Measurements from ENCODE around the gene PBX1. TPM values are rescaled to one million over a fixed set of nuclear protein-coding genes. Genes with fewer than 3 reads are reported as not detected.

The PBX1 gene
- total RNA-seq, 2 donors from 2014 or later, result 50.2 to 60.4 TPM

DNA sequence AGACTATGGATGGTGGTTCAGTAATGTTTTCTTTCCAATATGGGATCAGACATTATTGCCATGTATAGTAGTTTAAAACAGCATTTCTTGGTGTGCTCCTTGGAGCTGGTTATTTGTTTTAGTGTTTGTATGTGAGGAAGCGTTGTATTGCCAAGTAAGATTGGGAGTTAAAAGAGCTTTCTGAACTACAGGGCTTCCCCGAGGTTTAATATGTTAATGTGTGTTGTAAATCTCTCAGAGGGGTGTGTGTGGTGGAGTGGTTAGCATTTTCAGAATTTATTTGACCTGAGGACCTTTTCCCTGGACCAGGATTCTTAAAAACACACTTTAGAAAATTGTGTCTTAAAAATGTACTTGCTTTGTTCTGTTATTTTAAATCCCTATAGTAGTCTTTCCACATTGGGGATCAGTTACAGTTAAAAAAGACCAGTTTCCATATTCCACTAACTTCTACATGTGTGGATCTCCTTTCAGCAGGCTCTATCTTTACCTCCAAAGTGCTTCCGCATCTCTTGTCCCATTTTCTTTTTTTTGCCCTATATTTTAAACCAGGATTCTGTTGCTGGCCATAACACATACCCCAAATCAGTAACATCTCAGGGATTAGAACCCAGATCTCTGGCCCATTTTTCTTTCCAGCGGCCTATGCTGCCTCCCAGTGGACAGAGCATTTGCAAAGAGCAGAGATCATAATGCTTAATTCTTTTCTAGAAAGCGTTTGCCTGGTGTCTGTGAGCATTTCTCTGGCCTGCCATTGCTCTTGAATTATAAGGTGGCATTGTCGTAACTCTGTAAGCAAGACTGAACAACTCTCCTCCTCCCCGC lies 58.6 kb downstream of the PBX1 start:
- 48% methylated on average over 7 of the region's 7 CpGs for WGBS
- no peaks in the 10 kb centered on the region for H3K27me3 ChIP-seq (replicated peaks; ENCODE audit: insufficient read depth)
- H3K36me3 ChIP-seq, result no peaks in the 10 kb centered on the region
- intact Hi-C loops (cut with DNase I), result loop anchor here (5.0 to 10.0 kb wide), 3 partner anchors 40 to 297 kb away; no protein-coding TSS in a partner anchor
- TF ChIP-seq POLR2AphosphoS5 (IDR thresholded peaks at IDR 0.05) (peak; percentile 8), POLR2A (IDR thresholded peaks at IDR 0.05) (no peak)
- TF ChIP-seq, protein P1, sequence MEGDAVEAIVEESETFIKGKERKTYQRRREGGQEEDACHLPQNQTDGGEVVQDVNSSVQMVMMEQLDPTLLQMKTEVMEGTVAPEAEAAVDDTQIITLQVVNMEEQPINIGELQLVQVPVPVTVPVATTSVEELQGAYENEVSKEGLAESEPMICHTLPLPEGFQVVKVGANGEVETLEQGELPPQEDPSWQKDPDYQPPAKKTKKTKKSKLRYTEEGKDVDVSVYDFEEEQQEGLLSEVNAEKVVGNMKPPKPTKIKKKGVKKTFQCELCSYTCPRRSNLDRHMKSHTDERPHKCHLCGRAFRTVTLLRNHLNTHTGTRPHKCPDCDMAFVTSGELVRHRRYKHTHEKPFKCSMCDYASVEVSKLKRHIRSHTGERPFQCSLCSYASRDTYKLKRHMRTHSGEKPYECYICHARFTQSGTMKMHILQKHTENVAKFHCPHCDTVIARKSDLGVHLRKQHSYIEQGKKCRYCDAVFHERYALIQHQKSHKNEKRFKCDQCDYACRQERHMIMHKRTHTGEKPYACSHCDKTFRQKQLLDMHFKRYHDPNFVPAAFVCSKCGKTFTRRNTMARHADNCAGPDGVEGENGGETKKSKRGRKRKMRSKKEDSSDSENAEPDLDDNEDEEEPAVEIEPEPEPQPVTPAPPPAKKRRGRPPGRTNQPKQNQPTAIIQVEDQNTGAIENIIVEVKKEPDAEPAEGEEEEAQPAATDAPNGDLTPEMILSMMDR (IDR thresholded peaks at IDR 0.05), result peak in 3 of 4 experiments; percentile 43 to 54 (median 53)
- H3K4me1 ChIP-seq (replicated peaks), result no peaks in the 10 kb centered on the region
- H3K4me3 ChIP-seq, result no peak overlapping the region
- H3K27ac ChIP-seq, result peak overlapping the region; percentile 24 to 31
- DNase-seq (ENCODE audit: low spot score), result no peak
- no peaks in the 10 kb centered on the region for H3K9me3 ChIP-seq

DNA sequence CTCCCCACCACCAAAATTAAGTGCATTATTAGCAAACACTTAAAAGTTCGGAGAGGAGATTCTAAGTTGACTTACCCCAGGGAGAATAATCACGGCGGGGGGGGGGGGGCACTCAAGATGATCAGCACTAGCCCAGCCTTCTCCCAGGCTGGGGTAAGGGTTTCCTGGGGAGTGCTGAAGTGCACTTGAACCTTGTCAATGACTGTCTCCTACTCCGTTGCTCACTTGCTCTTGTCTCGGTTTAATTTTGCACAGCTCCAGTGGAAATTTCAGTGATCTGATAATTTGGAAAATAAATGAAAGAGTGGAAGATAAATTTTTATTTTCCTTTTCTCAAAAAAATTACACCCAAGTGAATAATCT lies 59.2 kb downstream of the PBX1 start:
- DNase-seq (ENCODE audit: low spot score), result no peak
- 47% methylated on average over 4 of the region's 5 CpGs for WGBS
- TF ChIP-seq POLR2A (IDR thresholded peaks at IDR 0.05) (no peak), POLR2AphosphoS5 (IDR thresholded peaks at IDR 0.05) (no peak)
- TF ChIP-seq, protein P1 (IDR thresholded peaks at IDR 0.05), result no peak
- intact Hi-C loops (cut with DNase I), result loop anchor here (5.0 to 10.0 kb wide), 3 partner anchors 41 to 297 kb away; no protein-coding TSS in a partner anchor
- H3K4me3 ChIP-seq, result no peak overlapping the region
- H3K36me3 ChIP-seq, result no peaks in the 10 kb centered on the region
- H3K9me3 ChIP-seq, result no peaks in the 10 kb centered on the region
- no peak overlapping the region for H3K27ac ChIP-seq
- no peaks in the 10 kb centered on the region for H3K4me1 ChIP-seq (replicated peaks)
- no peaks in the 10 kb centered on the region for H3K27me3 ChIP-seq (replicated peaks; ENCODE audit: insufficient read depth)

GRCh38 chr1:164619006-164619784 lies 60.2 kb downstream of the PBX1 start:
- TF ChIP-seq, protein P1 (IDR thresholded peaks at IDR 0.05), result no peak
- TF ChIP-seq POLR2AphosphoS5 (IDR thresholded peaks at IDR 0.05) (no peak), POLR2A (IDR thresholded peaks at IDR 0.05) (no peak)
- Histone ChIP-seq H3K27ac (peak overlapping the region; percentile 7 to 9), H3K36me3 (no peaks in the 10 kb centered on the region), H3K4me3 (no peak overlapping the region), H3K9me3 (no peaks in the 10 kb centered on the region), H3K4me1 (replicated peaks) (no peaks in the 10 kb centered on the region), H3K27me3 (replicated peaks; ENCODE audit: insufficient read depth) (no peaks in the 10 kb centered on the region)
- DNase-seq (ENCODE audit: low spot score), result no peak
- intact Hi-C loops (cut with DNase I), result loop anchor here (5.0 to 10.0 kb wide), 3 partner anchors 42 to 296 kb away; no protein-coding TSS in a partner anchor
- WGBS, result 13% methylated on average over 3 of the region's 3 CpGs

DNA sequence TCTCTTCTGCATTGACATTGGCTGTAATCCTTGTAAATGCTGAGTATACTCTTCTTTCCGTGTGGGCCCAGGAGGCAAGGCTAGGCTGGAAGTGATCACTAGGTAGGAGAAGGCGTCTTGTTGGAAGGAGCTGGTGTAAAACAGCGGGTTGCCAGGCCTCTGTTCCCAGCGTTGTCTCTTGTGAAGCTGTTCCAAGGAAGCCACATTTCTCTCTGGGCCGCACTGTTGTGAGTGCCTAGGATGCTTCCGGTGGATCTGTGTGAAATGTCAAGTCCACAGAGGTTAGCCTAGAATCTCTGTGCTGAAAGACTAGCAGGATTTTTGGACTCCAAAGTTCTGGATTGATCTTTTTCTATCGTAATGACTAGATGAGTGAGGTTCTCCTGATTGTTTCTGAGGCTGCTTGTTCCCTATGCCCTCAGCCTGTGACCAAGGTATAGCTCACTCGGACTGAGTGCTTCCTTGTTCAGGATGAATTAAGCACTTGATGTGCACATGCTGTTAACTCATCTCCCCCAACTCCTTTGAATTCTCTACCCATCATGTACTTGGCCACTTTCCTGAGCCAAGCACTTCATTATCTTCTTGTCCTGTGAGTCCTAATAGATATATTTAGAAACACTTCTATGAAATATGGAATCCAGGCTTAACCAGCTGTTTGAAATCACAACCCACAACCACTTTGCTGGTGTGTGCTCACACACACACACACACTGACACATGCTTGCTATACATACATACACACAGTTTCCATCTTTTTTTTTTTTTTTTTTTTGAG lies 63.3 kb downstream of the PBX1 start:
- Histone ChIP-seq H3K4me3 (no peak overlapping the region), H3K27ac (peak overlapping the region in 1 of 2 donors; percentile 11), H3K36me3 (no peaks in the 10 kb centered on the region), H3K27me3 (replicated peaks; ENCODE audit: insufficient read depth) (no peaks in the 10 kb centered on the region), H3K9me3 (no peaks in the 10 kb centered on the region), H3K4me1 (replicated peaks) (no peaks in the 10 kb centered on the region)
- no peak for DNase-seq (ENCODE audit: low spot score)
- TF ChIP-seq POLR2AphosphoS5 (IDR thresholded peaks at IDR 0.05), result no peak
- TF ChIP-seq, protein P1 (IDR thresholded peaks at IDR 0.05), result no peak
- no peak for TF ChIP-seq POLR2A (IDR thresholded peaks at IDR 0.05)
- intact Hi-C loops (cut with DNase I), result no loop called here
- whole genome bisulfite sequencing, result 66% methylated on average over 8 of the region's 8 CpGs
